Measurements from ENCODE around the gene RTN4RL1.

Gene RTN4RL1, protein sequence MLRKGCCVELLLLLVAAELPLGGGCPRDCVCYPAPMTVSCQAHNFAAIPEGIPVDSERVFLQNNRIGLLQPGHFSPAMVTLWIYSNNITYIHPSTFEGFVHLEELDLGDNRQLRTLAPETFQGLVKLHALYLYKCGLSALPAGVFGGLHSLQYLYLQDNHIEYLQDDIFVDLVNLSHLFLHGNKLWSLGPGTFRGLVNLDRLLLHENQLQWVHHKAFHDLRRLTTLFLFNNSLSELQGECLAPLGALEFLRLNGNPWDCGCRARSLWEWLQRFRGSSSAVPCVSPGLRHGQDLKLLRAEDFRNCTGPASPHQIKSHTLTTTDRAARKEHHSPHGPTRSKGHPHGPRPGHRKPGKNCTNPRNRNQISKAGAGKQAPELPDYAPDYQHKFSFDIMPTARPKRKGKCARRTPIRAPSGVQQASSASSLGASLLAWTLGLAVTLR

DNA sequence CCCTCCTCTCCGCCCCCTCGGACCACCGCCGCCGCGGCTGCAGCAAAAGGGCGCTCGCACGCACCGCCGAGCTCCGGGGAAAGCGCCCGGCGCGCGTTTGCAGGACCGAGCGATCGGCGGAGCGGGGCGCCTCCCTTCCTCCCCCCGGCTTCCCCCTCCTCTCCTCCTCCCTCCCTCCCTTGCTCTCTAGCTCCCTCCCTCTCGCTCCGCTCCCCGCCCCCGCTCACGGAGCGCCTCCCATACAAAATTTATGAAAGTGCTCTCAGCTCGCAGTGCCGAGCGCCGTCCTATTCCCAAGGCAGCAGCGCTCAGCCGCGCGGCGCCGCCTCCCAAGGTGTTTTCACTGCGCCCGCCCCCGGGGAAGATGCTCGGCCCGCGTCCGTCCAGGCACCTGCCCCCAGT lies at the start of gene RTN4RL1:
Gene RTN4RL1 (minus strand): TSS at position 115 of the 402 bp plus-strand sequence. CDS start 469 bp downstream, outside the sequence.
- DNase-seq (ENCODE audit: low spot score) (peak; percentile 50), FAIRE-seq (no peak)

- no peak for DNase-seq (ENCODE audit: low spot score)
Measured at GRCh38 chr17:2074919-2075318, 49.8 kb upstream of the RTN4RL1 start.

DNA sequence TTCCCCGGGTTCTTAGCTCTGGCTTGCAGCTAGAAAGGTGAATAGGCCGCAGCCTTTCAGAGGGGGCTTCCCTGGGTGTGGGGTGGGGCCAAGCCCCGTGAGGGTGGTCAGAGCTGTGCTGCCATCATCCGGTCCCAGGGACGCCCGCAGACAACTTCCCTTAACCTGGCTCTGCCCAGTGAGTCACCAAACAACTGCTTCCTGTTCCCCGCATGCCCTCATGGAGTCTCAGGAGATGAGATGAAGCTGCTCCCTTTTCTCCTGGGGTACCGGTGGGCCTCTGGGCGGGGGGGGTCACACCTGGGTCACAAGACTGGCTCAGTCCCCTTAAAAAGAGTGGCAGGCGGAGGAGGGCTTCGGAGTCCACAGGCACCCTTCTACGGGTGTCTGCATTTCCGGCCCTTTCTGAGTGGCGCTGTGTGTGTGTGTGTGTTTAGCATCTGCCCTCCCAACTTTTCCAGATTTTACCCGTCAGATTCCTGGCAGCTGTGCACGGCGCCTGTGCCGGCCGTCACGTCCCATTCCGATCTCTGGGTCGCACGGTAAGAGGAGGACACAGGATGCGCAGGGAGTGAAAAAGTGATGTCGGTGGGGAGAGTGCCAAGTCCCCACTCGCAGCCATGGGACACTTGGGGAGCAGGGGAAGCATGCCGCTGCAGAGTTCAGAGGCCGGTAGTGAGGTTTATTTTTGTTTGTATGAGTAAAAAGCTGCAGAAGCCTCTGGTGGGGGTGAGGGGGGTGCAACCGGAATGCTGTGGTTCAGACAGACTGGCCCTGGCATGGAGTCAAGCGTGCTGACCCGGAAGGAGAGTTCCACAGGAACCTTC lies 46.5 kb upstream of the RTN4RL1 start:
- no peak for FAIRE-seq

More at GRCh38 chr17:2074919-2075318, 49.8 kb upstream of the RTN4RL1 start:
- no peak for FAIRE-seq

DNA sequence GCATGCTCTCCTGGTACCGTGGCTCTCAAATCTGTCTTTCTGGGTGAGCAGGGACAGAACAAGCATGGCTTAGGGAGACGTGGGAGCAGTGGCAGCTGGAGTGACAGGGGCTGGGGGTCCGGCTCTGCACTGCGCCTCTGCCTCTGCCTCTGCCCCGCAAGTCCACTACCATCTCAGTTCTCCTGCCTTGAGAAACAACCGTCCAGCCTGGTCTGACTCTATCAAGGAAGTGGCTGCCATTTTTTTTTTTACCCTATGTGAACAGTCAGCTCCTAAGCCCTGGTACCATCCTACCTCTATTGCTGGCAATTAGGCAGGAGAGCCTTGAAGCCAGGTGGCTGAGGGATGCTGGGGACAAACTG lies 45.9 kb upstream of the RTN4RL1 start:
- FAIRE-seq = no peak
- no peak for DNase-seq (ENCODE audit: low spot score)

More for the DNA sequence above, 46.5 kb upstream of the RTN4RL1 start:
- DNase-seq (ENCODE audit: low spot score) = no peak

- FAIRE-seq = no peak
- no peak for DNase-seq (ENCODE audit: low spot score)
Measured at GRCh38 chr17:2070241-2071023, 45.3 kb upstream of the RTN4RL1 start.

DNA sequence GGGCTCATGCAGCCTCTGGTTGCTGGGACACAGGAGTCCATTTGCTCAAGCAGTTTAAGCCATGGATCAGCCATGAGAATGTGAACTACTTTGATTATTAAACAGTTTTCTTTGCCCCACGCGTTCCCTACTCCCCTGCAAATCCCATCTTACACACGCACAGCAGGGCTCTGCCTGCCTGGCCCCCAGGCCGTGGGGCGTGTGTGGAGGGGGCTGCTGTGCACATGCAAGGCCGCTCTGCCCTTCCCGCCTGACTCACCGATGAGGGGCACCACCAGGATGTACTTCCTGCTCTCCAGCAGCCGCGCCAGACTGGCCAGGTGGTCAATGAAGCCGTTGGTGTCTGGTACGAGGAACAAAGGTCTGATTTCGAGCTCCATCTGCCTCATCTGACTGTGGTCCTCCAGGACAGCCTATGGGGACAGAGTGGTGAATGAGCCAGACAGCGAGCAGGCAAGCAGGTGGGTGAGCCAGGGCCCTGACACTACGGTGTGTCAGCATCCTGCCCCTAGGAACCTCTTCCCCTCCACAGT lies 43.5 kb upstream of the RTN4RL1 start:
- DNase-seq (ENCODE audit: low spot score) (peak; percentile 33), FAIRE-seq (no peak)

DNA sequence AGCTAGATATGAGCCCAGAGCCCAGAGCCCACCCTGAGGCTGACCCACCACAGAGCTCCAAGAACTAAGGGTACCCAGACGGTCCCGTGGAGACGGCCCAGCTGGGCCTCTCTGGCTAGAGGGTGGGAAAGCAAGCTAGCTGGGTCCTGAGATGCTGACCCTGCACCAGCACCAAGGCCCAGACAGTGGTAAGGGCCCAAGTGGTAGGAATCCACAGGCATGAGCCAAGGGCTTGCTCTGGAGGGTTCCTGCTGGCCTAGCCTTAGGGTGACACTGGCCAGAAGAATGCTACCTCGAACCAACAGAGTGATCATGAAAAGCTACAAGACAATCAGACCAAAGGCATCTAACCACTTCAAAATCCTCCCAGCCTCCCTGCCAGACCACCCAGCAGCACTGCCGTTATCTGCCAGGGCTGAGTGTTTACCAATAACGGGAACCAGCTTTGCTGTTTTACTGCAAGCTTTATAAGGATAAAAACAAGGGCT lies 42.9 kb upstream of the RTN4RL1 start:
- DNase-seq (ENCODE audit: low spot score) = no peak
- no peak for FAIRE-seq

GRCh38 chr17:2067608-2068024 lies 42.5 kb upstream of the RTN4RL1 start:
- FAIRE-seq (no peak), DNase-seq (ENCODE audit: low spot score) (no peak)

DNA sequence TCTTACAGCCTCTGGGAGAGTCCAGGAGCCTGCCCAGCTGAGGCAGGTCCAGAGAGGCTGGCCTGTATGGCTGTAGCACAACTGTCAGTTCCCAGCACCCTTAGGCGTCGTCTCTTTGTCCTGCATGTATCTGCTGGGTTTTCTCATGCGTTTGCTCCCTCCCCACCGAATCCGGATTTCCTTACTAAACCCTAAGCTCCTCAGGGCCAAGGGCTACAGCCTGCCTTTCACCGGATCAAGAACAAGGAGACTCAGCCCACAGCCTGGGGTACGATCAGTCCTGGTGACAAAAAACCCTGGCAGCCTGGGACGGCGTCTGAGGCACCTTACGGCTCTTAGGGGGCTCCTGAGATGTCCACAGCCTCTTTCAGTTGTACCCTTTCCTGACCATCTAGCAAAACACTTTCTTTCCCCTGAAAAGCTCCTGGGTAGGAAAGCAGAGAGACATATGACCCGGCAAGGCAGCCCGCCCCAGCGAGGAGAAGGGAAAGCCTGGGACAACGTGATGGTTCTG lies 42.0 kb upstream of the RTN4RL1 start:
- no peak for DNase-seq (ENCODE audit: low spot score)
- no peak for FAIRE-seq

GRCh38 chr17:2065949-2066400 lies 40.8 kb upstream of the RTN4RL1 start:
- FAIRE-seq (peak; percentile 87), DNase-seq (ENCODE audit: low spot score) (no peak)

DNA sequence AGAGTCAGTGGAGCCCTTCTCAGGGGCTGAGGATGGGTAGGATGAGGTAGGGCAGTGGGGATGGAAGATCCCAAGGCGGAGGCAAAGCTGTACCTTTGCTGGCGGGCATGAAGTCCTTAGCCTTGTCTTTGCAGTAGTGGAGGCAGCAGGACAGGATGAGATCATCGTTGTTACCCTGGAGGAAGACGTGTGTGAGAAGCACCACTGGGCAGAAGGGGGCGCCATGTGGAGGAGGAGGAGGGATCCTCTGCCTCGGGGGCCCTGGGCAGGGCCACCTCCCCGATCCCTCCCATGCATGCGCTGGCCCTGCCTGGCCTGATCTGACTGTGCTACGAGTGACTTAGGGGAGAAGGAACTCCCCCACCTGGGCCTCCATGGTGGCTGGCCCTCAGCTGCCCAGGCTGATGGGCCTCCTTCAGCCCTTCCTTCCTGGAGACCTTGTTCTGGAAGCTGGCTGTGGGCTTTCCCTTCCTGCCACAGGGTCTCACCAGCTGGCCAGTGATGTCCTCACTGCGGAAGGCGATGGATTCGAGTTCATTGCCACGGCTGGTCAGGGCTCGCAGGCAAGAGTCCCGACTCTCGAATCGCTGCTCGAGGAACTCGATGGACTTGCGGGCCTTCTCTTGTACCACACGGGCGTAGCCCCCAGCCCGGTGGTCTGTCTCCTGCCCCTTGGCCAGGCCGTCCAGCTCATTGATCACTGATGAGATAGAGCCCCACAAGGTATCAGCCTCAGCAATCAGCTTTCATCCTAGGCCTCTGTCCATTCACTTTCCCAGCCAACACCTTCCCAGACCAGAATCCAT lies 40.0 kb upstream of the RTN4RL1 start:
- FAIRE-seq (no peak), DNase-seq (ENCODE audit: low spot score) (no peak)

- FAIRE-seq = no peak
Measured at GRCh38 chr17:2064520-2064971, 39.4 kb upstream of the RTN4RL1 start.

GRCh38 chr17:2064147-2064489 lies 39.0 kb upstream of the RTN4RL1 start:
- no peak for DNase-seq (ENCODE audit: low spot score)
- FAIRE-seq = no peak

More at GRCh38 chr17:2064520-2064971, 39.4 kb upstream of the RTN4RL1 start:
- no peak for DNase-seq (ENCODE audit: low spot score)

GRCh38 chr17:2063261-2064146 lies 38.4 kb upstream of the RTN4RL1 start:
- no peak for DNase-seq (ENCODE audit: low spot score)
- FAIRE-seq = no peak

- no peak for FAIRE-seq
Measured at GRCh38 chr17:2062571-2063183, 37.5 kb upstream of the RTN4RL1 start.

GRCh38 chr17:2061441-2061958 lies 36.4 kb upstream of the RTN4RL1 start:
- FAIRE-seq (no peak), DNase-seq (ENCODE audit: low spot score) (no peak)

More at GRCh38 chr17:2062571-2063183, 37.5 kb upstream of the RTN4RL1 start:
- no peak for DNase-seq (ENCODE audit: low spot score)

- DNase-seq (ENCODE audit: low spot score) (no peak), FAIRE-seq (no peak)
Measured at GRCh38 chr17:2060681-2061440, 35.7 kb upstream of the RTN4RL1 start.

DNA sequence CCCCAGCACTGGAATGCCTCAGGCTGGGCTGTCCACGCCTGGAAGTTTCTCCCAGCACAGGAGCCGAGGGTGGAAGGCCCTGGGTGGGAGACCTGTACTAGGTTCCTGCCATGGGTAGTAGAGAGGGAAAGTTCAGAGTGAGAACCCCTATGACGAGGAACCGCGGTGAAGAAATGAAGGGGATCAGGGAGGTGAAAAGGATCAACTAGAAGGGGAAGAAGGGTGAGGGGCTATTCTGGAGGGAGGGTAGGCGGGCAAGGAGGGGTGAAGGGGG lies 35.2 kb upstream of the RTN4RL1 start:
- FAIRE-seq (no peak), DNase-seq (ENCODE audit: low spot score) (no peak)
